ENCODE results near the gene PAAF1. TPM values are rescaled to one million over a fixed set of nuclear protein-coding genes. Genes with fewer than 3 reads are reported as not detected.

Gene PAAF1
- total and polyA plus RNA-seq, 10 of the 15 experiments (the other 5 are each of a cell fraction or from before 2014, with no cell fraction given), result 13.7 to 70.6 (median 29.1) TPM

- no peak for TF ChIP-seq NR2C2 (IDR thresholded peaks at IDR 0.05; ENCODE audit: borderline replicate concordance, control insufficient read depth, insufficient read length, low read depth)
- no peak for TF ChIP-seq SIN3A (IDR thresholded peaks at IDR 0.05; ENCODE audit: low read depth, low read length)
- no peak for TF ChIP-seq GABPA (IDR thresholded peaks at IDR 0.05; ENCODE audit: low read depth)
- no peak for TF ChIP-seq CREB1 (IDR thresholded peaks at IDR 0.05; ENCODE audit: low read depth)
Measured at GRCh38 chr11:73956876-73957653, 80.3 kb downstream of the PAAF1 start (continued).

- Histone ChIP-seq H4K20me1 (ENCODE audit: control insufficient read depth, insufficient read depth) (no peaks in the 10 kb centered on the region), H3K27ac (ENCODE audit: control insufficient read depth, insufficient read depth) (no peak overlapping the region), H3K79me2 (ENCODE audit: control insufficient read depth, insufficient read depth, low read length) (no peaks in the 10 kb centered on the region), H2AFZ (ENCODE audit: control insufficient read depth, low read depth, low read length) (no peak overlapping the region), H3K27me3 (replicated peaks in 1 of 2; ENCODE audit: control insufficient read depth in 2 of 2, insufficient read depth in 2 of 2, low read length in 1 of 2) (no peaks in the 10 kb centered on the region), H3K9ac (ENCODE audit: control insufficient read depth, insufficient read depth, low read length) (no peak overlapping the region), H3K4me1 (ENCODE audit: control insufficient read depth, insufficient read depth, low read length) (peaks cover 3% of the 10 kb centered on the region; the same call in 1 of the 2 replicates), H3K36me3 (ENCODE audit: control insufficient read depth in 2 of 2, insufficient read depth in 2 of 2, low read length in 1 of 2) (no peaks in the 10 kb centered on the region), H3K4me3 (no peak overlapping the region), H3K9me3 (replicated peaks; ENCODE audit: control insufficient read depth, insufficient read depth, low read length) (no peaks in the 10 kb centered on the region), H3K4me2 (ENCODE audit: control insufficient read depth, insufficient read depth) (no peak overlapping the region)
- FAIRE-seq (no peak), ATAC-seq (peak; percentile 29; the same call in 2 of the 3 replicates), DNase-seq (ENCODE audit: low read depth, low spot score) (no peak)
- intact Hi-C loops (cut with micrococcal nuclease; ENCODE audit: unreplicated experiment) (no loop called here), in situ Hi-C loops (cut with MboI) (no loop called here)
- no TSS peak for BruUV-seq (replicated peaks)
- TF ChIP-seq GABPA (IDR thresholded peaks at IDR 0.05; ENCODE audit: low read depth), result no peak
- TF ChIP-seq YY1 (IDR thresholded peaks at IDR 0.05; ENCODE audit: low read depth, low read length), result no peak
- TF ChIP-seq ASH2L (IDR thresholded peaks at IDR 0.05; ENCODE audit: borderline replicate concordance, low read depth), result no peak
- no peak for TF ChIP-seq CBX3 (IDR thresholded peaks at IDR 0.05; ENCODE audit: borderline replicate concordance, low read depth)
- TF ChIP-seq POLR2A (IDR thresholded peaks at IDR 0.05; ENCODE audit: low read depth, low read length), result no peak
- no peak for TF ChIP-seq SIN3A (IDR thresholded peaks at IDR 0.05; ENCODE audit: low read depth, low read length)
- TF ChIP-seq STAT3 (IDR thresholded peaks at IDR 0.05; ENCODE audit: low read depth, low read length), result no peak
- no peak for TF ChIP-seq BMI1 (IDR thresholded peaks at IDR 0.05; ENCODE audit: borderline replicate concordance)
- TF ChIP-seq WRNIP1 (IDR thresholded peaks at IDR 0.05; ENCODE audit: borderline replicate concordance, low read depth, low read length), result no peak
- TF ChIP-seq NFXL1 (IDR thresholded peaks at IDR 0.05; ENCODE audit: borderline replicate concordance), result no peak
- no peak for TF ChIP-seq SIX5 (IDR thresholded peaks at IDR 0.05; ENCODE audit: low read depth, low read length, severe bottlenecking)
- TF ChIP-seq, protein P1, sequence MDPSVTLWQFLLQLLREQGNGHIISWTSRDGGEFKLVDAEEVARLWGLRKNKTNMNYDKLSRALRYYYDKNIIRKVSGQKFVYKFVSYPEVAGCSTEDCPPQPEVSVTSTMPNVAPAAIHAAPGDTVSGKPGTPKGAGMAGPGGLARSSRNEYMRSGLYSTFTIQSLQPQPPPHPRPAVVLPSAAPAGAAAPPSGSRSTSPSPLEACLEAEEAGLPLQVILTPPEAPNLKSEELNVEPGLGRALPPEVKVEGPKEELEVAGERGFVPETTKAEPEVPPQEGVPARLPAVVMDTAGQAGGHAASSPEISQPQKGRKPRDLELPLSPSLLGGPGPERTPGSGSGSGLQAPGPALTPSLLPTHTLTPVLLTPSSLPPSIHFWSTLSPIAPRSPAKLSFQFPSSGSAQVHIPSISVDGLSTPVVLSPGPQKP (IDR thresholded peaks at IDR 0.05; ENCODE audit: low read depth, low read length), result no peak
- no peak for TF ChIP-seq NBN (IDR thresholded peaks at IDR 0.05)
- no peak for TF ChIP-seq MYC (IDR thresholded peaks at IDR 0.05; ENCODE audit: insufficient read depth, insufficient read length, insufficient replicate concordance, low read length, severe bottlenecking)
- TF ChIP-seq MYB (IDR thresholded peaks at IDR 0.05; ENCODE audit: borderline replicate concordance, low read depth, low read length), result no peak
- no peak for TF ChIP-seq SMAD1 (IDR thresholded peaks at IDR 0.05; ENCODE audit: low read depth, partially characterized antibody)
- TF ChIP-seq USF2 (IDR thresholded peaks at IDR 0.05; ENCODE audit: borderline replicate concordance, low read depth, low read length), result no peak
- TF ChIP-seq EP300 (IDR thresholded peaks at IDR 0.05; ENCODE audit: borderline replicate concordance in 1 of 2, control insufficient read depth in 1 of 2, low read depth in 2 of 2, low read length in 2 of 2), result no peak
- SMC1A ChIA-PET (ENCODE audit: uncharacterized antibody, unreplicated experiment), result interaction anchor here (0.6 kb wide), 1 partner anchor 367 kb away, joined by 3 read pairs; no protein-coding TSS in a partner anchor
- CTCF ChIA-PET, result interaction anchor here (0.8 to 1.5 kb wide), 3 partner anchors 10 to 298 kb away, joined by 3 to 4 read pairs (median 4); no protein-coding TSS in a partner anchor
- POLR2A ChIA-PET, result no interaction called here
- 57% methylated on average over 24 of the region's 25 CpGs for WGBS (ENCODE audit: insufficient coverage, insufficient replicate concordance, low lambda C conversion rate, missing lambda C conversion rate)
- RAD21 ChIA-PET (ENCODE audit: unreplicated experiment), result interaction anchor here (1.0 kb wide), 1 partner anchor 22 kb away, joined by 3 read pairs; no protein-coding TSS in a partner anchor
Measured at GRCh38 chr11:73957654-73958361, 81.0 kb downstream of the PAAF1 start.
